ENCODE data around the gene SIGLEC8.

DNA sequence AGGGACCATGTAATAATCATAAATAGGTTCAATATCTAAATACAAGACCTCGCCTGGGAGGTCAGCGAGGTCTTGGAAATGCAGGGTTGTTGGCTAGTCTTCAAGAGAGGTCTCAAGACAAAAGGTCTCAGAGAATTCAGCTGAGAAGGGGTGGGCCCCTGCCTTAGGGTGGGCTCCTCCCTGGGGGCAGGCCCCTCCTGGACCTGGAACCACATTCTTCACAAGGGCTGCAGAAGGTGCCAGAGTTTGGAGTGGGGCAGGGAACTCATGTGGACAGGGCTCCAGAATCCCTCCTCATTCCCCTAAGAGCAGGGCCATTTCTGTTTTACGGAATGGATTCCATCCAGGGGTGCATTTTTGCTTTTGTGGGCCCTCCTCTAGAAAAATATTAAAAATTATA is 30.2 kb upstream of the SIGLEC8 start:
- TF ChIP-seq, protein P1, sequence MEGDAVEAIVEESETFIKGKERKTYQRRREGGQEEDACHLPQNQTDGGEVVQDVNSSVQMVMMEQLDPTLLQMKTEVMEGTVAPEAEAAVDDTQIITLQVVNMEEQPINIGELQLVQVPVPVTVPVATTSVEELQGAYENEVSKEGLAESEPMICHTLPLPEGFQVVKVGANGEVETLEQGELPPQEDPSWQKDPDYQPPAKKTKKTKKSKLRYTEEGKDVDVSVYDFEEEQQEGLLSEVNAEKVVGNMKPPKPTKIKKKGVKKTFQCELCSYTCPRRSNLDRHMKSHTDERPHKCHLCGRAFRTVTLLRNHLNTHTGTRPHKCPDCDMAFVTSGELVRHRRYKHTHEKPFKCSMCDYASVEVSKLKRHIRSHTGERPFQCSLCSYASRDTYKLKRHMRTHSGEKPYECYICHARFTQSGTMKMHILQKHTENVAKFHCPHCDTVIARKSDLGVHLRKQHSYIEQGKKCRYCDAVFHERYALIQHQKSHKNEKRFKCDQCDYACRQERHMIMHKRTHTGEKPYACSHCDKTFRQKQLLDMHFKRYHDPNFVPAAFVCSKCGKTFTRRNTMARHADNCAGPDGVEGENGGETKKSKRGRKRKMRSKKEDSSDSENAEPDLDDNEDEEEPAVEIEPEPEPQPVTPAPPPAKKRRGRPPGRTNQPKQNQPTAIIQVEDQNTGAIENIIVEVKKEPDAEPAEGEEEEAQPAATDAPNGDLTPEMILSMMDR (IDR thresholded peaks at IDR 0.05) = no peak
- TF ChIP-seq ZFX (IDR thresholded peaks at IDR 0.05; ENCODE audit: borderline replicate concordance) = no peak

Data from 22Rv1 (cell line).